ENCODE data around the gene WDR62. TPM values are rescaled to one million over a fixed set of nuclear protein-coding genes. Genes with fewer than 3 reads are reported as not detected.

Gene WDR62
- 2.1 TPM for total RNA-seq

GRCh38 chr19:36054733-36055686 is at the start of gene WDR62:
WDR62 (plus strand) TSS chr19:36054897; CDS start chr19:36054972, 75 bp downstream.
- H3K4me3 ChIP-seq (ENCODE audit: low read length in 3 of 3) = peak within 1 kb of the TSS; percentile 80 to 98 (median 80)
- peak within 1 kb of the TSS; percentile 86 to 89 (median 87) for H3K9ac ChIP-seq (ENCODE audit: low read depth in 1 of 3, low read length in 3 of 3)
- H3K27ac ChIP-seq (ENCODE audit: low read depth, low read length) = peak within 1 kb of the TSS; percentile 98
- H3K9me3 ChIP-seq (ENCODE audit: control insufficient read depth in 3 of 3, low read length in 3 of 3) = no peaks in the 10 kb centered on the region
- peaks cover 21 to 35% (median 26%) of the 10 kb centered on the region in 3 donors for H3K4me1 ChIP-seq (ENCODE audit: control insufficient read depth in 3 of 3, insufficient read depth in 3 of 3, low read length in 3 of 3)
- no peaks in the 10 kb centered on the region for H3K27me3 ChIP-seq (ENCODE audit: control insufficient read depth in 3 of 3, insufficient read depth in 3 of 3, low read length in 3 of 3)
- H3K36me3 ChIP-seq (ENCODE audit: control insufficient read depth in 3 of 3, insufficient read depth in 3 of 3, low read length in 3 of 3) = no peaks in the 10 kb centered on the region

GRCh38 chr19:36006955-36007354 is 47.7 kb upstream of the WDR62 start:
- Histone ChIP-seq H3K36me3 (ENCODE audit: control insufficient read depth in 3 of 3, insufficient read depth in 3 of 3, low read length in 3 of 3) (peaks cover 0 to 4% (median 3%) of the 10 kb centered on the region in 3 donors), H3K27ac (ENCODE audit: low read depth, low read length) (no peak overlapping the region), H3K9ac (ENCODE audit: low read depth in 1 of 3, low read length in 3 of 3) (no peak overlapping the region), H3K27me3 (ENCODE audit: control insufficient read depth in 3 of 3, insufficient read depth in 3 of 3, low read length in 3 of 3) (peaks cover 0 to 12% (median 10%) of the 10 kb centered on the region in 3 donors), H3K4me1 (ENCODE audit: control insufficient read depth in 3 of 3, insufficient read depth in 3 of 3, low read length in 3 of 3) (peaks cover 11% of the 10 kb centered on the region in 3 donors), H3K4me3 (ENCODE audit: low read length in 3 of 3) (no peak overlapping the region), H3K9me3 (ENCODE audit: control insufficient read depth in 3 of 3, low read length in 3 of 3) (no peaks in the 10 kb centered on the region)

- Histone ChIP-seq H3K27ac (ENCODE audit: low read depth, low read length) (no peak within 1 kb of the TSS), H3K27me3 (ENCODE audit: control insufficient read depth in 3 of 3, insufficient read depth in 3 of 3, low read length in 3 of 3) (peaks cover 0 to 12% (median 10%) of the 10 kb centered on the region in 3 donors), H3K9me3 (ENCODE audit: control insufficient read depth in 3 of 3, low read length in 3 of 3) (no peaks in the 10 kb centered on the region), H3K9ac (ENCODE audit: low read depth in 1 of 3, low read length in 3 of 3) (peak within 1 kb of the TSS; percentile 10 to 64 (median 14)), H3K36me3 (ENCODE audit: control insufficient read depth in 3 of 3, insufficient read depth in 3 of 3, low read length in 3 of 3) (peaks cover 0 to 3% (median under 1%) of the 10 kb centered on the region in 3 donors), H3K4me3 (ENCODE audit: low read length in 3 of 3) (peak within 1 kb of the TSS; percentile 35 to 50 (median 49)), H3K4me1 (ENCODE audit: control insufficient read depth in 3 of 3, insufficient read depth in 3 of 3, low read length in 3 of 3) (peaks cover 15 to 17% (median 15%) of the 10 kb centered on the region in 3 donors)
Measured at GRCh38 chr19:36008336-36008978, 46.2 kb upstream of the WDR62 start, which contains the start of gene SYNE4. SYNE4 (minus strand) TSS chr19:36008813; CDS start chr19:36008681, 132 bp downstream.

- Histone ChIP-seq H3K4me3 (ENCODE audit: low read length in 3 of 3) (peak overlapping the region; percentile 35 to 50 (median 49)), H3K9ac (ENCODE audit: low read depth in 1 of 3, low read length in 3 of 3) (peak overlapping the region in 1 of 3 donors; percentile 64), H3K27ac (ENCODE audit: low read depth, low read length) (no peak overlapping the region), H3K4me1 (ENCODE audit: control insufficient read depth in 3 of 3, insufficient read depth in 3 of 3, low read length in 3 of 3) (peaks cover 18 to 22% (median 20%) of the 10 kb centered on the region in 3 donors), H3K9me3 (ENCODE audit: control insufficient read depth in 3 of 3, low read length in 3 of 3) (no peaks in the 10 kb centered on the region), H3K27me3 (ENCODE audit: control insufficient read depth in 3 of 3, insufficient read depth in 3 of 3, low read length in 3 of 3) (peaks cover 0 to 12% (median 10%) of the 10 kb centered on the region in 3 donors), H3K36me3 (ENCODE audit: control insufficient read depth in 3 of 3, insufficient read depth in 3 of 3, low read length in 3 of 3) (peaks cover 0 to 3% (median 0%) of the 10 kb centered on the region in 3 donors)
Measured at GRCh38 chr19:36009220-36009619, 45.5 kb upstream of the WDR62 start.

- peaks cover 23 to 27% (median 24%) of the 10 kb centered on the region in 3 donors for H3K4me1 ChIP-seq (ENCODE audit: control insufficient read depth in 3 of 3, insufficient read depth in 3 of 3, low read length in 3 of 3)
- H3K27ac ChIP-seq (ENCODE audit: low read depth, low read length) = no peak overlapping the region
- H3K9me3 ChIP-seq (ENCODE audit: control insufficient read depth in 3 of 3, low read length in 3 of 3) = no peaks in the 10 kb centered on the region
- H3K4me3 ChIP-seq (ENCODE audit: low read length in 3 of 3) = peak overlapping the region; percentile 35 to 50 (median 49)
- peaks cover 0 to 12% (median 10%) of the 10 kb centered on the region in 3 donors for H3K27me3 ChIP-seq (ENCODE audit: control insufficient read depth in 3 of 3, insufficient read depth in 3 of 3, low read length in 3 of 3)
- peaks cover 0 to 3% (median 0%) of the 10 kb centered on the region in 3 donors for H3K36me3 ChIP-seq (ENCODE audit: control insufficient read depth in 3 of 3, insufficient read depth in 3 of 3, low read length in 3 of 3)
- peak overlapping the region in 2 of 3 donors; percentile 14 to 64 for H3K9ac ChIP-seq (ENCODE audit: low read depth in 1 of 3, low read length in 3 of 3)
Measured at GRCh38 chr19:36009633-36010379, 44.9 kb upstream of the WDR62 start.

GRCh38 chr19:36010402-36010801 is 44.3 kb upstream of the WDR62 start:
- Histone ChIP-seq H3K27ac (ENCODE audit: low read depth, low read length) (no peak overlapping the region), H3K36me3 (ENCODE audit: control insufficient read depth in 3 of 3, insufficient read depth in 3 of 3, low read length in 3 of 3) (peaks cover 0 to 3% (median 0%) of the 10 kb centered on the region in 3 donors), H3K27me3 (ENCODE audit: control insufficient read depth in 3 of 3, insufficient read depth in 3 of 3, low read length in 3 of 3) (peaks cover 0 to 12% (median 10%) of the 10 kb centered on the region in 3 donors), H3K9me3 (ENCODE audit: control insufficient read depth in 3 of 3, low read length in 3 of 3) (no peaks in the 10 kb centered on the region), H3K9ac (ENCODE audit: low read depth in 1 of 3, low read length in 3 of 3) (no peak overlapping the region), H3K4me3 (ENCODE audit: low read length in 3 of 3) (no peak overlapping the region), H3K4me1 (ENCODE audit: control insufficient read depth in 3 of 3, insufficient read depth in 3 of 3, low read length in 3 of 3) (peaks cover 25 to 29% (median 26%) of the 10 kb centered on the region in 3 donors)

GRCh38 chr19:36013280-36014011 is 41.3 kb upstream of the WDR62 start:
- peak overlapping the region; percentile 87 to 96 (median 90) for H3K4me3 ChIP-seq (ENCODE audit: low read length in 3 of 3)
- H3K9me3 ChIP-seq (ENCODE audit: control insufficient read depth in 3 of 3, low read length in 3 of 3) = no peaks in the 10 kb centered on the region
- H3K9ac ChIP-seq (ENCODE audit: low read depth in 1 of 3, low read length in 3 of 3) = peak overlapping the region; percentile 86 to 95 (median 90)
- H3K36me3 ChIP-seq (ENCODE audit: control insufficient read depth in 3 of 3, insufficient read depth in 3 of 3, low read length in 3 of 3) = peaks cover 0 to 5% (median 0%) of the 10 kb centered on the region in 3 donors
- peaks cover 0 to 11% (median 10%) of the 10 kb centered on the region in 3 donors for H3K27me3 ChIP-seq (ENCODE audit: control insufficient read depth in 3 of 3, insufficient read depth in 3 of 3, low read length in 3 of 3)
- peaks cover 25 to 29% (median 25%) of the 10 kb centered on the region in 3 donors for H3K4me1 ChIP-seq (ENCODE audit: control insufficient read depth in 3 of 3, insufficient read depth in 3 of 3, low read length in 3 of 3)
- H3K27ac ChIP-seq (ENCODE audit: low read depth, low read length) = peak overlapping the region; percentile 71

GRCh38 chr19:36014012-36014924 is 40.4 kb upstream of the WDR62 start, which contains the start of gene ALKBH6:
ALKBH6 (minus strand) TSS chr19:36014213; CDS start chr19:36013397, 816 bp downstream.
- H3K36me3 ChIP-seq (ENCODE audit: control insufficient read depth in 3 of 3, insufficient read depth in 3 of 3, low read length in 3 of 3) = peaks cover 0 to 5% (median 2%) of the 10 kb centered on the region in 3 donors
- peak within 1 kb of the TSS; percentile 86 to 95 (median 90) for H3K9ac ChIP-seq (ENCODE audit: low read depth in 1 of 3, low read length in 3 of 3)
- peak within 1 kb of the TSS; percentile 71 for H3K27ac ChIP-seq (ENCODE audit: low read depth, low read length)
- peaks cover 0 to 10% (median 7%) of the 10 kb centered on the region in 3 donors for H3K27me3 ChIP-seq (ENCODE audit: control insufficient read depth in 3 of 3, insufficient read depth in 3 of 3, low read length in 3 of 3)
- H3K9me3 ChIP-seq (ENCODE audit: control insufficient read depth in 3 of 3, low read length in 3 of 3) = no peaks in the 10 kb centered on the region
- H3K4me3 ChIP-seq (ENCODE audit: low read length in 3 of 3) = peak within 1 kb of the TSS; percentile 89 to 96 (median 90)
- peaks cover 19 to 24% (median 20%) of the 10 kb centered on the region in 3 donors for H3K4me1 ChIP-seq (ENCODE audit: control insufficient read depth in 3 of 3, insufficient read depth in 3 of 3, low read length in 3 of 3)
